Ishikawa (cell line): ENCODE results near the gene ARHGAP12.

Experiments used
- CEBPB ChIP-seq: IDR thresholded peaks from 2 replicates; pipeline ENCODE4 v1.6.1; 2012
- CREB1 ChIP-seq: IDR thresholded peaks from 2 replicates; pipeline ENCODE4 v1.6.1; 2012; ENCODE audit warnings: low read depth
- EGR1 ChIP-seq: IDR thresholded peaks from 2 replicates; pipeline ENCODE4 v1.6.1; 2012
- EP300 ChIP-seq: IDR thresholded peaks from 2 replicates; pipeline ENCODE4 v1.6.1; 2012; ENCODE audit warnings: borderline replicate concordance
- FOXM1 ChIP-seq: IDR thresholded peaks from 2 replicates; pipeline ENCODE4 v1.6.1; 2012; ENCODE audit warnings: low read depth, borderline replicate concordance
- NFIC ChIP-seq: IDR thresholded peaks from 2 replicates; pipeline ENCODE4 v1.6.1; 2012
- RAD21 ChIP-seq: IDR thresholded peaks from 2 replicates; pipeline ENCODE4 v1.6.1; 2012; ENCODE audit warnings: low read depth
- TAF1 ChIP-seq: IDR thresholded peaks from 2 replicates; pipeline ENCODE4 v1.6.1; 2012; ENCODE audit warnings: low read depth, mild to moderate bottlenecking
- TCF12 ChIP-seq: IDR thresholded peaks from 2 replicates; pipeline ENCODE4 v1.6.1; 2012; ENCODE audit warnings: low read depth
- TEAD4 ChIP-seq: IDR thresholded peaks from 2 replicates; pipeline ENCODE4 v1.6.1; 2012
- USF1 ChIP-seq: IDR thresholded peaks from 2 replicates; pipeline ENCODE4 v1.6.1; 2012
- YY1 ChIP-seq: IDR thresholded peaks from 2 replicates; pipeline ENCODE4 v1.6.1; 2012; ENCODE audit warnings: low read depth
- ZBTB7A ChIP-seq: IDR thresholded peaks from 2 replicates; pipeline ENCODE4 v1.6.1; 2012; ENCODE audit warnings: low read depth
- TF ChIP-seq, protein P1 (sequence below): IDR thresholded peaks from 2 replicates; pipeline ENCODE4 v1.6.1; 2012
- TF ChIP-seq, protein P2 (sequence below): IDR thresholded peaks from 2 replicates; pipeline ENCODE4 v1.6.1; 2012; ENCODE audit warnings: low read depth, mild to moderate bottlenecking

The ARHGAP12 gene

DNA sequence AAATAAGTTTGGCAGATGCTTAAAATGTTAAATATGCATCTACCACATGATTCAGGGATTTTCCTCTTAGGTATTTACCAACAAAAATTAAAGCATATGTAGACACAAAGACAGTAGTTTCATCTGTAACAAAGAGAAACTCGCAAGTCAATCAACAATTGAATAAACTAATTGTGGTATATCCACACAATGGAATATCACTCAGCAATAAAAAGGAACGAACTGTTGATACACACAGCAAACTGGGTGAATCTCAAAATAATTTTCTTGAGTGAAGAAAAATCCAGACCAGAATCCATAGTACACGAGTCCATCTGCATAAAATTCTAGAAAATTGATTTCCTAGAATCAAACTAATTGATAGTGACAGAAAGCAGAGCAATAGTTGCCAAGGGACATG lies 5.2 kb downstream of the ARHGAP12 start:
- TF ChIP-seq RAD21 = no peak
- no peak for TF ChIP-seq USF1
- TF ChIP-seq YY1 = no peak
- no peak for TF ChIP-seq NFIC
- TF ChIP-seq TAF1 = no peak
- no peak for TF ChIP-seq ZBTB7A
- TF ChIP-seq FOXM1 = no peak
- no peak for TF ChIP-seq CEBPB
- TF ChIP-seq EGR1 = no peak
- TF ChIP-seq CREB1 = no peak
- TF ChIP-seq, protein P1, sequence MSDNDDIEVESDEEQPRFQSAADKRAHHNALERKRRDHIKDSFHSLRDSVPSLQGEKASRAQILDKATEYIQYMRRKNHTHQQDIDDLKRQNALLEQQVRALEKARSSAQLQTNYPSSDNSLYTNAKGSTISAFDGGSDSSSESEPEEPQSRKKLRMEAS = no peak
- TF ChIP-seq EP300 = no peak
- TF ChIP-seq, protein P2, sequence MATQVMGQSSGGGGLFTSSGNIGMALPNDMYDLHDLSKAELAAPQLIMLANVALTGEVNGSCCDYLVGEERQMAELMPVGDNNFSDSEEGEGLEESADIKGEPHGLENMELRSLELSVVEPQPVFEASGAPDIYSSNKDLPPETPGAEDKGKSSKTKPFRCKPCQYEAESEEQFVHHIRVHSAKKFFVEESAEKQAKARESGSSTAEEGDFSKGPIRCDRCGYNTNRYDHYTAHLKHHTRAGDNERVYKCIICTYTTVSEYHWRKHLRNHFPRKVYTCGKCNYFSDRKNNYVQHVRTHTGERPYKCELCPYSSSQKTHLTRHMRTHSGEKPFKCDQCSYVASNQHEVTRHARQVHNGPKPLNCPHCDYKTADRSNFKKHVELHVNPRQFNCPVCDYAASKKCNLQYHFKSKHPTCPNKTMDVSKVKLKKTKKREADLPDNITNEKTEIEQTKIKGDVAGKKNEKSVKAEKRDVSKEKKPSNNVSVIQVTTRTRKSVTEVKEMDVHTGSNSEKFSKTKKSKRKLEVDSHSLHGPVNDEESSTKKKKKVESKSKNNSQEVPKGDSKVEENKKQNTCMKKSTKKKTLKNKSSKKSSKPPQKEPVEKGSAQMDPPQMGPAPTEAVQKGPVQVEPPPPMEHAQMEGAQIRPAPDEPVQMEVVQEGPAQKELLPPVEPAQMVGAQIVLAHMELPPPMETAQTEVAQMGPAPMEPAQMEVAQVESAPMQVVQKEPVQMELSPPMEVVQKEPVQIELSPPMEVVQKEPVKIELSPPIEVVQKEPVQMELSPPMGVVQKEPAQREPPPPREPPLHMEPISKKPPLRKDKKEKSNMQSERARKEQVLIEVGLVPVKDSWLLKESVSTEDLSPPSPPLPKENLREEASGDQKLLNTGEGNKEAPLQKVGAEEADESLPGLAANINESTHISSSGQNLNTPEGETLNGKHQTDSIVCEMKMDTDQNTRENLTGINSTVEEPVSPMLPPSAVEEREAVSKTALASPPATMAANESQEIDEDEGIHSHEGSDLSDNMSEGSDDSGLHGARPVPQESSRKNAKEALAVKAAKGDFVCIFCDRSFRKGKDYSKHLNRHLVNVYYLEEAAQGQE = no peak
- no peak for TF ChIP-seq TCF12

GRCh38 chr10:31921031-31921430 lies 7.6 kb downstream of the ARHGAP12 start:
- TF ChIP-seq EP300 (no peak), FOXM1 (no peak), USF1 (no peak), TCF12 (no peak), TEAD4 (no peak), YY1 (no peak), RAD21 (no peak), ZBTB7A (no peak)
- TF ChIP-seq, protein P1 = no peak

DNA sequence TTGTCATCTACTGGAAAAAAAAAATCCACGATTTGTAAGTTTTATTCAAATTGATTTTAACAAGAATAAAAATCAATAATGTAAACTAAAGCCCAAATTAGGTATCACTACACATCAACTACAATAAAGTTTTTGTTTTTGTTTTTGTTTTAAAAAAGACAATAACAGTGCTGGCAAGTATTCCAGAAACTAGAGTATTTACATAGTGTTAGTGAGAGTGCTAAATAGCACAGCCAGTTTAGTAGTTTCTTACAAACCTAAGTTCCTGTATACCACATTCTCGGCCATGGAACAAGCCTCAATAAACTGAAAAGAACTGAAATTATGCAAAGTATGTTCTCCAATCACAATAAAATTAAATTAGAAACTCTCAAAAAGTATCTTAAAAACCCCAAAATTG lies 8.1 kb downstream of the ARHGAP12 start:
- TF ChIP-seq TEAD4 = no peak
- no peak for TF ChIP-seq EP300
- no peak for TF ChIP-seq CEBPB
- TF ChIP-seq EGR1 = no peak

DNA sequence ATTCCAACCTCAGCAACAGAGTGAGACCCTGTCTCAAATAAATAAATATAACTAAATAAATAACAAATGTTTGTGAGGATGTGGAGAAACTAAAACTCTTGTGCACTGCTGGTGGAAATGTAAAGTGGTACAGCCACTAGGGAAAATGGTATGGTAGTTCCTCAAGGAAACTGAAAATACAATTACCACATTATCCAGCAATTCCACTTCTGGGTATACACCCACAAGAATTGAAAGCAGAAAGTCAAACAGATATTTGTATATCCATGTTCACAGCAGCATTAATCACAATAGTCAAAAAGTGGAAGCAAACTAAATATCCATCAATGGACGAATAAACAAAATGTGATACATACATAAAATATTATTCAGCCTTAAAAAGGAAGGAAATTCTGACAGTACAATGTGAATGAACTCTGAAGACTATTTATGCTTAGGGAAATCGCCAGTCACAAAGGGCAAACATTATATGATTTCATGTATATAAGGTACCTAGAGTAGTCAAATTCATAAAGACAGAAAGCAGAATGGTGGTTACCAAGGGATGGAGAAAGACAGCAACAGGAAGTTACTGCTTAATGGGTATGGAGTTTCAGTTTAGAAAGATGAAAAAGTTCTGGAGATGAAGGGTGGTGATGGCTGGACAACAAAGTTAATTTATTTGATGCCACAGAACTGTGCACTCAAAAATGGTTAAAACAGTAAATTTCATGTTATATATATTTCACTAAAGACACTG lies 9.8 kb downstream of the ARHGAP12 start:
- no peak for TF ChIP-seq YY1
- TF ChIP-seq, protein P1 = no peak
- TF ChIP-seq NFIC = no peak
- no peak for TF ChIP-seq ZBTB7A
- no peak for TF ChIP-seq TCF12
- no peak for TF ChIP-seq RAD21
- no peak for TF ChIP-seq USF1
- TF ChIP-seq, protein P2 = no peak
- no peak for TF ChIP-seq EP300
- no peak for TF ChIP-seq TAF1
- TF ChIP-seq TEAD4 = no peak

DNA sequence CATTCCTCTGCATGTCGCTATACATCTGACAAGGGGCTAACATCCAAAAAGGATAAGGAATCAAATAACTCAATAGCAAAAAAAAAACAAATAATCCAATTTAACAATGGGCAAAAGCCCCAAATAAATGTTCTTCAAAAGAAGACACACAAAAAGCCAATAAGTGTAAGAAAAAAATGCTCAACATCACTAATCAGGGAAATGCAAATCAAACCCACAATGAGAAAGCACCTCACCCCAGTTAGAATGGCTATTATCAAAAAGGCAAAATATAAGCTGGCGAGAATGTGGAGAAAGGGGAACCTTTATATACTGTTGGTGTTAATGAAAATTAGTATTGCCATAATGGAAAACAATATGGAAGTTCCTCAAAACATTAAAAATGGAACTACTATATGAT lies 14.3 kb downstream of the ARHGAP12 start:
- TF ChIP-seq EGR1 = no peak
- no peak for TF ChIP-seq NFIC
- no peak for TF ChIP-seq USF1
- TF ChIP-seq, protein P2 = no peak
- no peak for TF ChIP-seq TEAD4
